GM21515 (cell line): Measurements from ENCODE around the gene CRKL.
"Not testable (repeated sequence)": the region's sequence is repeated elsewhere in the genome, so short reads cannot be mapped to it uniquely, and the experiment has no call there.

Experiments
- ATAC-seq: cut with Tn5 transposase; IDR thresholded peaks from one replicate; pipeline ENCODE4 v1.9.1; 2021; ENCODE audit not compliant: unreplicated experiment

The CRKL gene

DNA sequence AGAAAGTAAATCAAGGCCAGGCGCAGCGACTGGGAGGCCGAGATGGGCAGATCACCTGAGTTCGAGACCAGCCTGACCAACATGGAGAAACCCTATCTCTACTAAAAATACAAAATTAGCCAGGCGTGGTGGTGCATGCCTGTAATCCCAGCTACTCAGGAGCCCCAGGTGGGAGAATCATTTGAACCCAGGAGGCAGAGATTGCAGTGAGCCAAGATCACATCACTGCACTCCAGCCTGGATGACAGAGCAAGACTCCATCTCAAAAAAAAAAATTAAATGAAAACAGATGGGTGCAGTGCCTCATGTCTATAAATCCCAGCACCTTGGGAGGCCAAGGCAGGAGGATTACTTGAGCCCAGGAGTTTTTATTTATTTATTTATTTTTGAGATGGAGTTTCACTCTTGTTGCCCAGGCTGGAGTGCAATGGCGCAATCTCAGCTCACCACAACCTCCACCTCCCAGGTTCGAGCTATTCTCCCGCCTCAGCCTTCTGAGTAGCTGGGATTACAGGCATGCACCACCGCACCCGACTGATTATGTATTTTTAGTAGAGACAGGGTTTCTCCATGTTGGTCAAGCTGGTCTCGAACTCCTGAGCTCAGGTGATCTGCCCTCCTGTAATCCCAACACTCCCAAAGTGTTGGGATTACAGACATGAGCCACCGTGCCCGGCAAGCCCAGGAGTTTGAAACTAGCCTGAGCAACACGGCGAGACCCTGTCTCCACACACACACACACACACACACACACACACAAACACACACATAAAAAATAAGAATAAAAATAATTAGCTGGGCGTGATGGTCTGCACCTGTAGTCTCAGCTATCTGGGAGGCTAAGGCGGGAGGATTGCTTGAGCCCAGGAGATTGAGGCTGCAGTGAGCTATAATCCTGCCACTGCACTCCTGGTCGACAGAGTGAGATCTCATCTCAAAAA lies 15.8 kb upstream of the CRKL start:
- ATAC-seq, result not testable (repeated sequence)

- ATAC-seq, result no peak
Observed at GRCh38 chr22:20903093-20903492, 14.1 kb upstream of the CRKL start.

GRCh38 chr22:20904008-20904979 lies 12.9 kb upstream of the CRKL start:
- ATAC-seq, result no peak

DNA sequence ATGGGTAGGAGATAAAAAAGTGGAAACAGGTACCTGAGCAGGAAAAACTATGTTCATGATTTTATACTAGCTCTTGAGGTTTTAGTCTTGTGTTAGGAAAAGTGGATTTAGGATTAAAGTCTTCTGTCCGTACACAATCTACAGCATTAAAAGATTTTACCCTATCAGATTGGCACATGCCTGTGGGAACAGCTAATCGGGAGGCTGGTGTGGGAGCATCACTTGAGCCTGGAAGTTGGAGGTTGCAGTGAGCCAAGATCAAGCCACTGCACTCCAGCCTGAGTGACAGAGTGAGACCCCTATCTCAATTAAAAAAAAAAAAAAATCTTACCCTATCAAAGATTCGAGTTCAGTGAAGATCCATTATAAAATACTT lies 12.2 kb upstream of the CRKL start:
- no peak for ATAC-seq

- no peak for ATAC-seq
Observed at GRCh38 chr22:20905415-20906386, 11.5 kb upstream of the CRKL start.

DNA sequence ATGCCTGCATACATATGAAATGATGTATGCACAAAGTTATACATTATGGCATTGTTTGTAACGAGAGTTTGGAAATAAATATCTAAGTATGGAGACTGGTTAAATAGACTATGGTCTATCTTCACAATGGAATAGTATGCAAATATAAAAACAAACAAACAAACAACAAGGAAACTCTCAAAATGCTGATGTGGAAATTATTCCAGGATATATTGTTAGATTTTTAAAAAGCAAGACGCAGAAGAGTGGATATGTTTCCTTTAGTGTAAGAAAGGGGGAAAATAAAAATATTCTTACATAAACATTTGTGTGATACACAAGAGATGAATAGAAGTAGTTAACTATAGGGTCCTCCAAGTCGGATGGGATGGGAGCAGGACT lies 10.8 kb upstream of the CRKL start:
- no peak for ATAC-seq

GRCh38 chr22:20908717-20909116 lies 8.5 kb upstream of the CRKL start:
- not testable (repeated sequence) for ATAC-seq

- no peak for ATAC-seq
Observed at GRCh38 chr22:20909543-20910303, 7.5 kb upstream of the CRKL start.

GRCh38 chr22:20912494-20912893 lies 4.7 kb upstream of the CRKL start:
- no peak for ATAC-seq

DNA sequence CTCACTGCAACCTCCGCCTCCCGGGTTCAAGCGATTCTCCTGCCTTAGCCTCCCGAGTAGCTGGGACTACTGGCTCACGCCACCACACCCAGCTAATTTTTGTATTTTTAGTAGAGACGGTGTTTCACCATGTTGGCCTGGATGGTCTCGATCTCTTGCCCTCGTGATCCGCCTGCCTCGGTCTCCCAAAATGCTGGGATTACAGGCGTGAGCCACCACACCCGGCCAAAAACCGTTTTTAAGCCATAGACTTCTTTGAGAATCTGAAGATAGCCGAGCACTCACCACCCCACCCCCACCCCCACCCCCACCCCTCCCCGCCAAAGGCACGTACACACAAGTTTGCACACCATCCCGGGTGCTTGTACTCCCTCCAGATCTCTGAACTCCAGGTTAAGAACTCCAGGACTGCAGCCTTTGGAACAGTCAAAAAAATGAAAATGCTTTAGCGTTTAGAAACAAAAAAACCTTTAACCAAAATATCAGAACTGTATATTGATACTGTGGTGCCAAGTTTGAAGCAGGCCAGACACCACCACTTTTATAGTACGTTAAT lies 1.5 kb downstream of the CRKL start:
- ATAC-seq, result no peak

GRCh38 chr22:20919718-20920117 lies 2.5 kb downstream of the CRKL start:
- ATAC-seq, result no peak

GRCh38 chr22:20920881-20921203 lies 3.6 kb downstream of the CRKL start:
- ATAC-seq, result no peak

- ATAC-seq, result no peak
Observed at GRCh38 chr22:20922141-20922751, 5.0 kb downstream of the CRKL start.

GRCh38 chr22:20926243-20926642 lies 9.0 kb downstream of the CRKL start:
- no peak for ATAC-seq

DNA sequence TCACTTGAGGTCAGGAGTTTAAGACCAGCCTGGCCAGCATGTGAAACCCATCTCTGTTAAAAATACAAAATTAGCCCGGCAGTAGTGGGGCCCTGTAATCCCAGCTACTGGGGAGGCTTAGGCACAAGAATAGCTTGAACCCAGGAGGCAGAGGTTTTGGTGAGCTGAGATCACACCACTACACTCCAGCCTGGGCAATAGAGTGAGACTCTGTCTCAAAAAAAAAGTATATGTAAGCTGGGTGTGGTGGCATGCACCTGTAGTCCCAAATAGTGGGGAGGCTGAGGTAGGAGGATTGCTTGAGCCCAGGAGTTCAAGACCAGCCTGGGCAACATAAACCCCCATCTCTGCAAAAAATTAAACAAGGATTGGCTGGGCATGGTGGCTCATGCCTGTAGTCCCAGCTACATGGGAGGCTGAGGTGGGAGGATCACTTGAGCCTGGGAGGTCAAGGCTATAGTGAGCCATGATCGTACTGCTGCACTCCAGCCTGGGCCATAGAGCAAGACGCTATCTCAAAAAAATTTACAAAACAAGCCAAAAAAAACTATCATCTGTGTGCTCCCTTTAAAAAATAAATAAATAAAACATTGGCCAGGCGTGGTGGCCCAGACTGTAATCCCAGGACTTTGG lies 10.8 kb downstream of the CRKL start:
- no peak for ATAC-seq

- ATAC-seq, result no peak
Observed at GRCh38 chr22:20928573-20928967, 11.4 kb downstream of the CRKL start.

DNA sequence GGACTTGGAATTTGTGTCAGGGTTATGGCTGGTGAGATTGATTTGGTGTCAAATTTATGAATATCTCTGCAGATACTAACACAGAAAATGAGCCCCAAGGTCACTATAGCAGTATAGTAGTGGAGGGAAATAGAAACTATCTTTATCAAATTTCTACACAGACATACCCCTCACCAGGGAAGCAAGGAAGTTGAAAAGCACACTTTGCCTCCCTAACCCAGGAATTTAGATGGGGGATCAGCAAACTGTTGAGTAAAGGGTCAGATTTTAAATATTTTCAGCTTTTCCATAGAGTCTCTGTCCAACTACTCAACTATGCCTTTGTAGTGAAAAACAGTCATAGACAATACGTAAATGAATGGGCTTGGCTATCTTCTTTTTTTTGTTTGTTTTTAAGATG lies 12.8 kb downstream of the CRKL start:
- ATAC-seq, result no peak

DNA sequence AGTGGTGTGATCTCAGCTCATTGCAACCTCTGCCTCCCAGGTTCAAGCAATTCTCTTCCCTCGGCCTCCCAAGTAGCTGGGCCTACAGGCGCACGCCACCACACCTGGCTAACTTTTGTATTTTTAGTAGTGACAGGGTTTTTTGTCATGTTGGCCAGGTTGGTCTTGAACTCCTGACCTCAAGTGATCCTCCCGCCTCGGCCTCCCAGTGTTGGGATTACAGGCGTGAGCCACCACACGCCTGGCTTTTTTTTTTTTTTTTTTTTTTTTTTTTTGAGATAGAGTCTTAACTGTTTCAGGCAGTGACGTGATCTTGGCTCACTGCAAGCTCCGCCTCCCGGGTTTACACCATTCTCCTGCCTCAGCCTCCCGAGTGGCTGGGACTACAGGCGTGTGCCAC lies 13.2 kb downstream of the CRKL start:
- not testable (repeated sequence) for ATAC-seq

DNA sequence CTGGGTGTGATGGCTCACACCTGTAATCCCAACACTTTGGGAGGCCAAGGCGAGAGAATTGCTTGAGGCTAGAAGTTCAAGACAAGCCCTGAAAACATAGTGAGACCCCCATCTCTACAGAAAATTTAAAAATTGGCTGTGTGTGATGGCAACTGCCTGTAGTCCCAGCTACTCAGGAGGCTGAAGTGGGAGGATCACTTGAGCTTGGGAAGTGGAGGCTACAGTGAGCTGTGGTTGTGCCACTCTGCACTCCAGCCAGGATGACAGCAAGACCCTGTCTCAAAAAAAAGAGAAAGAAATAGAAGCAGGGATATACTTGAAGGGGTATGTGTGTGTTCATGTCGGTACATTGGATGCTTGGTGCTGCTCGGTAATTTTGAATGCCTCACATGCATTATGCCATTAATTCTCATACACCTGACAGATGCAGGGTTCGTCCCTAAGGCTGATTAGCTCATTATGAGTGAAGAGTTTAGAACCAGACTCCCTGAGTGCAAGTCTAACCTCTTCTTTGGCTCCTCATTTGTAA lies 14.0 kb downstream of the CRKL start:
- no peak for ATAC-seq
